ENCODE data around the gene AGAP1.

DNA sequence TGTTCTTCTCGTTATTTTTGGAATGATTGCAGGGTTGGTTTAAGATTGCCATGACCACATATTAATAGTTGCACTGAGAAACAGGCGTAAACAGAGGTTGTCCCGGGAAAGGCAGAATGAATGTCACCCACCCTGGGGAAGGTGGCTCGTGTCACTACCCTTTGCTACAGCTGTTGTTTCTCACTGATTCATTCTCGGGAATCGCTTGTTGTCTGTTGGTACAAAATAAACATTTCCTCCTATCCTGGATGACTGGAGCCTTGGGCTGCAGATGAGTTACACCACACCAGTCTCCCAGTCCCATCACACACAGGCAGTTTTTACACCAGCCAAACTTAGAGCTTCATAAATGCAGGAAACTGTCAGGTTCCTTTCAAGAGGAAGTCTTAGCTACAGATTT lies 457.6 kb downstream of the AGAP1 start:
- TF ChIP-seq, protein P1, sequence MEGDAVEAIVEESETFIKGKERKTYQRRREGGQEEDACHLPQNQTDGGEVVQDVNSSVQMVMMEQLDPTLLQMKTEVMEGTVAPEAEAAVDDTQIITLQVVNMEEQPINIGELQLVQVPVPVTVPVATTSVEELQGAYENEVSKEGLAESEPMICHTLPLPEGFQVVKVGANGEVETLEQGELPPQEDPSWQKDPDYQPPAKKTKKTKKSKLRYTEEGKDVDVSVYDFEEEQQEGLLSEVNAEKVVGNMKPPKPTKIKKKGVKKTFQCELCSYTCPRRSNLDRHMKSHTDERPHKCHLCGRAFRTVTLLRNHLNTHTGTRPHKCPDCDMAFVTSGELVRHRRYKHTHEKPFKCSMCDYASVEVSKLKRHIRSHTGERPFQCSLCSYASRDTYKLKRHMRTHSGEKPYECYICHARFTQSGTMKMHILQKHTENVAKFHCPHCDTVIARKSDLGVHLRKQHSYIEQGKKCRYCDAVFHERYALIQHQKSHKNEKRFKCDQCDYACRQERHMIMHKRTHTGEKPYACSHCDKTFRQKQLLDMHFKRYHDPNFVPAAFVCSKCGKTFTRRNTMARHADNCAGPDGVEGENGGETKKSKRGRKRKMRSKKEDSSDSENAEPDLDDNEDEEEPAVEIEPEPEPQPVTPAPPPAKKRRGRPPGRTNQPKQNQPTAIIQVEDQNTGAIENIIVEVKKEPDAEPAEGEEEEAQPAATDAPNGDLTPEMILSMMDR (IDR thresholded peaks at IDR 0.05) = no peak
- no peak for TF ChIP-seq POLR2AphosphoS5 (IDR thresholded peaks at IDR 0.05; ENCODE audit: insufficient read depth in 1 of 2, low read depth in 1 of 2)

Data from vagina (tissue), 2 donors.